GM21529 (cell line): ENCODE results near the gene PLPPR1.
"Not testable (repeated sequence)": the region's sequence is repeated elsewhere in the genome, so short reads cannot be mapped to it uniquely, and the experiment has no call there.

Experiments used
- ATAC-seq: cut with Tn5 transposase; IDR thresholded peaks from one replicate; pipeline ENCODE4 v1.9.1; 2021; ENCODE audit not compliant: unreplicated experiment

The PLPPR1 gene

DNA sequence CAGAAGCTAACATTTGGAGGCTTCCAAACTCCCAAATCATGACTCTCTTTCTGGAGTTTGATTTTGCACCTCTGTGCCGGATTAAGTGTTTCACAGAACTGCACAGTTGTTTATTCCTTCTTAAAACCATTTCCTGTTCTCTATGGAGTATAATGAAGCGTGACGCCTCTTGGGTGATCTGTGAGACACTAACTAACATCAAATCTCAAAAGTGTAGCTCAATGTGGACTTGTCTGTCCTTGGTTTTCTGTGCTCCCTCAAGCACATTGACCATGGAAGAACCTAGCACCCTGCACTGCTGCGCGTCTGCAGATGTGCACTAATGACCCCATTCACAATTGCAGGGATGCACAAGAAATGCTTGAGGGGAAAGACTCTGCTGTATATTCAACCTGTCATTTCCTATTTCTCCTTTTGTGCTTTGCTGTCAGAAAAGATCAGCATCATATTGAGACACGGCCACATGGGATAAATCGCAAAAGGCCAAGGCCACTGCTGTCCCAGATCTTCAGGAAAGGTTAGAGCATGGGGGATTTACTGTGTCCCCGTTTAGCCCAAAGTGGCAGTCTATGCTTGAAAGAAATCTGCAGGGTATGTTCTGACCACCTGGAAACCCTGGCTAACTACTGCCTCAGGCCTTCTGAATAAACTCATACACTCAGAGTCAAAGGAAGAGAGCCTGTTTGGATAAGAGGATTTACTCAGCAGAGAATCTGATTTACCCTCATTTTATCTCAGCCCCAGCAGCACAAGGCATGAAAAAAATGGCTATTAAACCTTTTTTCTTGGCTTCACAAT, 246.6 kb downstream of the PLPPR1 start:
- ATAC-seq = no peak

DNA sequence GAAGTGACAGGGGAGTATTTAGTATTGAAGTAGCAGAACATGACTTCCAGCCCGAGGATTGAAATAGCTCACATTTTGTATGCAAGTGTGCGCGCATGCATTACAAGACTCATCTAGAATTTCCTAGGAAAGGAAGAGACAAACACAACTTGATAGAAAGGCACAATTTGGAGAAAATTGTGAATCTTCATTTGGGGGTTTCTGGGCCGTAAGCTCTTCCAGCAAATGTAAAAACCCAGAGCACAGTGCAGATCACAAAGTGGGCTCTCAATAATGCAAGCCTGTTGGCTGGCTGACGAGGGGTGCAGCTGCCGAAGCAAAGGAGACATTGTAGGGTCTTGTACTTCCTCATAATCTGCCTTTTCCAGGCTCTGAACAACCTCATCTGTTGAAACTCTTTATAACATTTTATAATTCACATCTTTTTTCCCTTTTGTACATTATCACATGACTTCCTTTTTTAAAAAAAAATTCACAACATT, 247.3 kb downstream of the PLPPR1 start:
- no peak for ATAC-seq

DNA sequence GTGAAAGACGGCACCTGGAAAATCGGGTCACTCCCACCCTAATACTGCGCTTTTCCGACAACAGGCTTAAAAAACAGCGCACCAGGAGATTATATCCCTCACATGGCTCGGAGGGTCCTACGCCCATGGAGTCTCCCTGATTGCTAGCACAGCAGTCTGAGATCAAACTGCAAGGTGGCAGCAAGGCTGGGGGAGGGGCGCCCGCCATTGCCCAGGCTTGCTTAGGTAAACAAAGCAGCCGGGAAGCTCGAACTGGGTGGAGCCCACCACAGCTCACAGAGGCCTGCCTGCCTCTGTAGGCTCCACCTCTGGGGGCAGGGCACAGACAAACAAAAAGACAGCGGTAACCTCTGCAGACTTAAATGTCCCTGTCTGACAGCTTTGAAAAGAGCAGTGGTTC, 262.5 kb downstream of the PLPPR1 start:
- ATAC-seq = not testable (repeated sequence)

DNA sequence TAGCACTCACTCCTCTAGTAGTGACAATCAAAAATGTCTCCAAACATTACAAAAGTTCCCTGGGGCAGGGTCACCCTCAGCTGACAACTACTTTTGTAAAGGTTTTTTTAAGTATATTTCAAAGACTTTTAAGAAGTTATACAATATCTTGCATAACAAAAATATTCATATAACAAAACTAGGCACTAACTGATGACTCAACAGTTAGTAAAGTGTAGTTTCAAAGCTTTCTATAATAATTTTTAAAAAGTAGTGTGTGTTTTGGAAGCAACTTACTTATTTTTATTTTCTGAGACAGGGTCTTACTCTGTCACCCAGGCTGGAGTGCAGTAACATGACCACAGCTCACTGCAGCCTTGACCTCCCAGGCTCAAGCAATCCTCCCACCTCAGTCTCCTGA, 271.4 kb downstream of the PLPPR1 start:
- ATAC-seq = no peak

DNA sequence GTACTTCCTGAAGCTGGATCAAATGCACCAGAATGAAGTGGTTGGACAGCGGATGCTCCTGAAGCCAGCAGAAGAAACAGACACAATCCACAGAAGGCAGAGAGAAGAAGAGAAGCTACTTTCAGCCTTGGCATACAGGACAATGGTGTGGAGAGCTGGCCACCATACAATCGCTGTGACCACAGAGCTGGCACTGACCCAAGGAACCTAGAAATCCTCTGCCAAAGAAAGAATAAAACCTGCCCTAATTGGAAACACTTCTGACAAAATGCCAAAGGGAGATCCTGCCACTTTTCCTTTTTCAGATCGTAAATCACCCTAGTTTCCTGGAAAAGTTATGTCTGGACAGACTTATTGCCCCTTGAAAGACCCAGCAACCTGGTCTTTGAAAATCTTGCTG, 278.5 kb downstream of the PLPPR1 start:
- no peak for ATAC-seq

DNA sequence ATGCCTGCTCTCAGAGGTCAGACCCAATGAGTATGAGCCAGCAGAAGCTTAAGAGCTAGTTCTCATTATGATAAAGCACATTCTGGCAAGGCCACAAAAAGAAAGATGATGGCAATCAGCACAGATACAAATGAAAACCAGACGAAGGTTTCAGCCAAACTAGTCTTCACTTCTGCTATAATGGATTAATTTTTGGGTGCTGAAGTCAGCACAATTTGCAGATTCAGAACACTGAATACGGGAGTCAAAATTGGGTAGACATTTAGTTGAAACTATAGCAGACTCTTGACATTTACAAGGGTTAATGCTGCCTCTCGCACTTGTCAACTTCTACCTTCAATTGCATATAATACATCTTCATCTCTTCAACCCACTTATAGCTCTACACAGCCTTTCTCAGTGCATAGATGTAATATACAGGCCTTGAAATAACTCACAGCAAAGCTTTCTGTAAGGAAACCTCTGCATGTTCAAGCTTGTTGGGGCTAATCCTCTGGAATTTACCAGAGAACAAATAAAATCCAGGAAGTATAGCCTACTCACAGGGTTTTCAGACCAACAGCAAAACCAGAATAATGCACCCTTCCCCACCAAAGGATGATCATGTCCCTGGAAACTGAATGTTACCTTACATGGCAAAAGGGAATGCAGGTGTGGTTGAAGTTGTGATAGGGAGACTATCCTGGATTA, 279.1 kb downstream of the PLPPR1 start:
- no peak for ATAC-seq

GRCh38 chr9:101309139-101309538, 280.6 kb downstream of the PLPPR1 start:
- no peak for ATAC-seq

GRCh38 chr9:101311191-101311590, 282.7 kb downstream of the PLPPR1 start:
- no peak for ATAC-seq

GRCh38 chr9:101311758-101312420, 283.4 kb downstream of the PLPPR1 start:
- peak; percentile 91 for ATAC-seq

- no peak for ATAC-seq
Measured at GRCh38 chr9:101312661-101313060, 284.1 kb downstream of the PLPPR1 start.

- no peak for ATAC-seq
Measured at GRCh38 chr9:101315112-101315450, 286.6 kb downstream of the PLPPR1 start.

DNA sequence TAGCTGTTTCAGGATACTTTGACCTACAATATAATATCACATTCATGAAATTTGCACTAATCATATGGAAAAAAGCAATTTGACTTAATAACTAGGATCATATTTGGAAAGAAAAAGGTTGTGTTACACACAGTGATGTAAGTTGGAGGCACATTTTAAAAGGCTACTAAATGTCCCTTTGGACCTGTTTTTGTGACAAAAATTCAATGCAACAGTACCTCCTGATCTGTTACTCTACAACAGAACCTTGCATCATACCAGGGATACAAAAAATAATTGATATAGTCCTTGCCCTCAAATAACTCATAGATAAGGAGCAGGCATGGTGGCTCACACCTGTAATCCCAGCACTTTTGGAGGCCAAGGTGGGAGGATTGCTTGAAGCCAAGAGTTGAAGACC, 289.2 kb downstream of the PLPPR1 start:
- ATAC-seq = no peak

DNA sequence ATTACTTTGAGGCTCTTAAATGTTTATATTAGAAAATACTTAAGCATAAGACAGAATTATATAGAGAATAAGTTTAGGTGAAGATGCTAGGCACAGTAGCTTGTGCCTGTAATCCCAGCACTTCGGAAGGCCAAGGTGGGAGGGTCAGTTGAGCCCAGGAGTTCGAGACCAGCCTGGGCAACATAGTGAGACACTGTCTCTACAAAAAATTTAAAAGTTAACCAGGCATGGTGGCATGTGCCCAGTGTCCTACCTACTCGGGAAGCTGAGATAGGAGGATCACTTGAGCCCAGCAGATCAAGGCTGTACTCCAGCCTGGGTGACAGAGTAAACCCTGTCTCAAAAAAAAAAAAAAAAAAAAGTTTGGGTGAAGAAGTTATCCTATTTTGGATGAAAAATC, 294.6 kb downstream of the PLPPR1 start:
- ATAC-seq = no peak

GRCh38 chr9:101324245-101324804, 295.8 kb downstream of the PLPPR1 start:
- ATAC-seq = no peak

DNA sequence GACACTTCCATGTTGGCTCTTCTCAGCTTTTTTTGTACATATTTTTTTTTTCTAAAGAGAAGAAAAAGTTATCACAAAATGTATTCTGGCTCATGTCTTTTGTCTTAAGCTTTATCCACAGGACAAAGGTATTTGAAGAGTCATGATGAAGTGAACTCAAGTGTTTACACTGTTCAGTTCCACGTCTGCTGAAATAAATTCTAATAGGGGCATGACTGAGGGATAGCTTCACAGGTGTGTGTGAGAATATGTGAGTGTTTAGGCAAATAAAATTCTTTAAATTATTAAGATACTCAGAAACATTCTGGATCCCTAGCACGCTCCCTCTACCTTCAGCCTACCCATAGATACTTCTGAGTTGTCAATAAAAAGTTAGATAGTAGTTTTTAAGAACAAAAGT, 296.5 kb downstream of the PLPPR1 start:
- ATAC-seq = no peak

GRCh38 chr9:101326035-101326434, 297.5 kb downstream of the PLPPR1 start:
- ATAC-seq = no peak

GRCh38 chr9:101326501-101326900, 298.0 kb downstream of the PLPPR1 start:
- ATAC-seq = no peak

DNA sequence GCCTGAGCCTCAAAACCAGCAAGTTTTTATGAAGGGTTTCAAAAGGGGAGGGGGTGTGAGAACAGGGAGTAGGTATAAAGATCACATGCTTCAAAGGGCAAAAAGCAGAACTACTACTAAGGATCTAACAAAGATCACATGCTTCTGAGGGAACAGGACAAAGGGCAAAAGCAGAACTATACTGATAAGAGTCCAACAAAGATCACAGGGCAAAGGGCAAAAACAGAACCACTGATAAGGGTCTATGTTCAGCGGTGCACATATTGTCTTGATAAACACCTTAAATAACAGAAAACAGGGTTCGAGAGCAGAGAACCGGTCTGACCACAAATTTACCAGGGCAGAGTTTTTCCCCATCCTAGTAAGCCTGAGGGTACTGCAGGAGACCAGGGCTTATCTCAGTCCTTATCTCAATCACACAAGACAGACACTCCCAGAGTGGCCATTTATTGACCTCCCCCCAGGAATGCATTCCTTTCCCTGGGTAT, 298.9 kb downstream of the PLPPR1 start:
- not testable (repeated sequence) for ATAC-seq

- no peak for ATAC-seq
Measured at GRCh38 chr9:101332362-101332761, 303.8 kb downstream of the PLPPR1 start.

- ATAC-seq = no peak
Measured at GRCh38 chr9:101333490-101333889, 305.0 kb downstream of the PLPPR1 start.

- ATAC-seq = no peak
Measured at GRCh38 chr9:101333926-101334702, 305.6 kb downstream of the PLPPR1 start.
